ENCODE results near the gene C16orf96. TPM values are rescaled to one million over a fixed set of nuclear protein-coding genes. Genes with fewer than 3 reads are reported as not detected.

Gene C16orf96
- total and polyA plus RNA-seq, 2 experiments from 2014 or later, result 0.37 to 2.2 TPM

- Mint-ChIP-seq H3K4me3 (no peak overlapping the region), H3K36me3 (ENCODE audit: low read depth) (peaks cover 5% of the 10 kb centered on the region; the same call in 1 of the 3 replicates), H3K4me1 (peaks cover 13% of the 10 kb centered on the region), H3K9me3 (no peaks in the 10 kb centered on the region), H3K27me3 (ENCODE audit: insufficient read depth, low read depth, poor library complexity) (peaks cover 2% of the 10 kb centered on the region), H3K27ac (no peak overlapping the region)
- peaks cover 17% of the 10 kb centered on the region for H4K20me1 ChIP-seq (replicated peaks; ENCODE audit: insufficient read depth)
- H3K36me3 ChIP-seq (ENCODE audit: insufficient read depth), result peaks cover 4% of the 10 kb centered on the region; the same call in 1 of the 2 replicates
- DNase-seq (ENCODE audit: low spot score) (no peak), ATAC-seq (no peak)
- H2AFZ ChIP-seq, result no peak overlapping the region
- no peaks in the 10 kb centered on the region for H3K27me3 ChIP-seq (ENCODE audit: insufficient read depth)
- H3K79me2 ChIP-seq (replicated peaks; ENCODE audit: insufficient read depth), result peaks cover 97% of the 10 kb centered on the region
- H3F3A ChIP-seq (replicated peaks; ENCODE audit: low read depth), result no peaks in the 10 kb centered on the region
- no peak for TF ChIP-seq ZNF462 (CRISPR knock-in tag; IDR thresholded peaks at IDR 0.05)
- no peak for TF ChIP-seq NANOG (IDR thresholded peaks at IDR 0.05; ENCODE audit: borderline replicate concordance)
- no peak for TF ChIP-seq ETS1 (IDR thresholded peaks at IDR 0.05)
- TF ChIP-seq CREB1 (CRISPR knock-in tag; IDR thresholded peaks at IDR 0.05; ENCODE audit: low read depth), result no peak
- no peak for TF ChIP-seq ZNF114 (CRISPR knock-in tag; IDR thresholded peaks at IDR 0.05)
- no peak overlapping the region for H3K4me2 ChIP-seq
- no peaks in the 10 kb centered on the region for H3K9me2 ChIP-seq (ENCODE audit: insufficient read depth)
- no peak overlapping the region for H3K27ac ChIP-seq (ENCODE audit: low read depth)
- no peaks in the 10 kb centered on the region for H3K4me1 ChIP-seq (ENCODE audit: insufficient read depth)
- H3K4me3 ChIP-seq, result no peak overlapping the region
These were observed 75.3 kb downstream of the C16orf96 start for GRCh38 chr16:4631444-4631843.

Measured in GM23338 (cell line).